Measurements from ENCODE around the gene PVALEF.

- TF ChIP-seq POLR2A (IDR thresholded peaks at IDR 0.05; ENCODE audit: low read length) (no peak), GATA1 (IDR thresholded peaks at IDR 0.05; ENCODE audit: low read depth, low read length) (no peak)
Measured at GRCh38 chr17:81132197-81132540, 33.1 kb upstream of the PVALEF start.
